GM21825 (cell line): ENCODE results near the gene HNRNPH1.

Source experiments
- ATAC-seq: cut with Tn5 transposase; IDR thresholded peaks from one replicate; pipeline ENCODE4 v1.9.1; 2021; ENCODE audit warnings: mild to moderate bottlenecking, moderate library complexity; ENCODE audit not compliant: unreplicated experiment

Gene HNRNPH1

DNA sequence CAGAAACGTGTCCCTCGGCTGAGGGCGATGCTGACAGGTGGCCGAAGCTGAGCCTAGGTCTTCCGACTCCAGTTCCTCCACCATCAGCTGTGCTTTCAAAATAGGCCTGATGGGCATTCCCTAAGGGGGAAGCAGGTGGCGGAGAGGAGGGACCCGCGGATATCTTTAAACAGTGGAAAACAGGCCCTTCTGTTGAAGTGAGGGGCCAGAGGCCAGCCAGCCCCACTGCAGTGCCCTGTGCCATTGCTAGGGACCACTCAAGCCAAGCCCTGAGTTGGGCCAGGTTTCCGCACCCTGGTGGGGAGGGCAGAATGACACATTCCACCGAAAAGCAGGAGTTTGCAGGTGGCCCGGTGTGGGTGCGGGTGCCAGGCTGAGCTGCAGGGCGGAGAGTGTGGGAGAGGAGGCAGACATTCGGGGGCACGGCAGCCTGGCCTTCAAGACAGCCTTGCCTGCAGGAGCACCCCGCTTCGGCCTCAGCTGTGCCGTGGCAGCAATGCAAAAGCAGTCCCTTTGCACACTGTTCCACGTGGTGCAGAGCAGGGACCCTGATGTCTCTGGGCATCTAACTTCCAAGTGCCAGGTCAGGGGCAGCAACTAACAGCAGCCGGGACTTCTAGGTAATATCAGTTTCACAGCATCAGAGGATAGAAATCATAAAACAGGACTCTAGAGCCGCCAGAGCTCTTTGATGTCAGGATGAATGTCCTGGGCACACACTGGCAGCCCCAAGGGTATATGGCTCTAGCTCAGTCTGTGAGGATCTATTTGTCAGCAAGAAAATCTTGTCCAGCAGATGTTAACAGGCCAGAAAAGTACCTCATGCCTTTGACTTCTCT is 17.2 kb downstream of the HNRNPH1 start:
- no peak for ATAC-seq

GRCh38 chr5:179605026-179605833 is 18.2 kb downstream of the HNRNPH1 start:
- no peak for ATAC-seq

DNA sequence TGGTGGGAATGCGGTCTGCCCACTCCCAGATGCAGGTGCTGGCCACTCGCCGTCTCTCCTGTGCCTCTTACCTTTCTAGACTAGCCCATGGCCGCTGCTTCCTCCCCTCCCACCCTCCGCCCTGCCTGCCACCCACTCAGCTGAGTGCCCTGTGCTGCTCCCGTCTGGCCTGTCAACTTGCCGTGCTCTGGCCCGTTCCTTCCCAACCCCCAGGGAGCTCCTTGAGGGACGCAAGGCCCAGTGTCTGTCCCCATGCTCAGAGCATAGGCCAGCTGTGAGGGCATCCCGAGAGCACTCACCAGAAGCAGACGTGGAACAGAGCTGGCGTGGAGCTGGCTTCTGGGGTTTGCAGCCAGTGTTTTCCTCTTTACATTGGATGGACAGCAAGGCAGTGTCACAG is 20.2 kb downstream of the HNRNPH1 start:
- ATAC-seq, result no peak

- ATAC-seq, result no peak
Observed at GRCh38 chr5:179601871-179602625, 21.4 kb downstream of the HNRNPH1 start.

DNA sequence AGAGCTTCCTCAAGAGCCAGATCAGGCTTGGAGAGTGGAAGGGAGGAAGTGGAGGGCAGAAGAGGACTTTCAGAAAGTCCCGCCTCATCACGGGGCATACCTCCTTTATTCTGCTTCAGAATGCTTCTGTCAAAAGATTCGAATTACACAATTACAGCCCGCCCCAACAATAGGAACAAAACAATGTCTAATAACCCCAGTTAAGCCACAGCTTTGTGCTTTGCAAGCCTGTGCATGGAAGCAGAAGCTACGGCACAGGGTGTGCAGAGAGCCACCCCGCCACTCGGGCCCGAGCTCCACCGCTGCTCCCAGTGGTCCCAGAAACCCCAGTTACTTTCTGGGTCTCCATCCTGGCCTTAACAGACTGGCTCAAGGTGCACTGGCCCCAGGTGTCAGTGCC is 23.5 kb downstream of the HNRNPH1 start:
- no peak for ATAC-seq

- ATAC-seq, result no peak
Observed at GRCh38 chr5:179599566-179599965, 23.9 kb downstream of the HNRNPH1 start.

DNA sequence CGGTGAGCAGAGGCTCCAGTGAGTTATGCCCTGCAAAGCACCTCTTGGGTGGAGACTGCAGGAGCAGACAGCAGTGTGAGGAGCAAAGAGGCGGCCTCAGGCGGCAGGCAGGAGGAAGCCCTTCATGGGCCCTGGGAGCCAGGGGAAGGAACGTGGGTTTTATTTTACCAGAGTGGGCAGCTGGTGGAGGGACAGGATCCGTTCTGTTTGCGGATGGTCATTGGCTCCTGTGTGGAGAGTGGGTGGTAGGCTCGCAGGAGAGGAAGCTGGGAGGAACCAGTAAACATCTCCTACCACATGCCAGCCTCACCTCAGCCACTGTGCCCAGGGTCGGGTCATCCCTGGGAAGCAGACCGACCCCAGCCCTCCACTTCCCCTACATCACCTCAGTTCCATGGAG is 24.4 kb downstream of the HNRNPH1 start:
- no peak for ATAC-seq

DNA sequence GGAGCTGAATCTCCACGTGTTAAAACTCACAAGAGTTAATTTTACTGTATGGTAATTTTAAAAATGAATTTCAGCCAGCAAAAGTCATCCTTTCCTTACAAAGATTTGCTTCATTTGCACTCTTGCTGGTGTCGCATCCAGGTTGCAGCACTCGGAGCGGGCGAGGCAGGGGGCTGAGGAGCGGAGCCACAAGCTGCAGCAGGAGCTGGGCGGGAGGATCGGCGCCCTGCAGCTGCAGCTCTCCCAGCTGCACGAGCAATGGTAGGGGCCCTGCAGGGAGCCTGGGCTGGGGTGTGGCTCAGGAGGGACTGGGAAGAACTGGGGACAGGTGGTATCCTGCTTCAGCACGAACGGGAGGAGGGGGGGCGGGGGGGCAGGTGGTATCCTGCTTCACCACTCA is 27.1 kb downstream of the HNRNPH1 start:
- no peak for ATAC-seq

- ATAC-seq, result no peak
Observed at GRCh38 chr5:179595916-179596315, 27.6 kb downstream of the HNRNPH1 start.

DNA sequence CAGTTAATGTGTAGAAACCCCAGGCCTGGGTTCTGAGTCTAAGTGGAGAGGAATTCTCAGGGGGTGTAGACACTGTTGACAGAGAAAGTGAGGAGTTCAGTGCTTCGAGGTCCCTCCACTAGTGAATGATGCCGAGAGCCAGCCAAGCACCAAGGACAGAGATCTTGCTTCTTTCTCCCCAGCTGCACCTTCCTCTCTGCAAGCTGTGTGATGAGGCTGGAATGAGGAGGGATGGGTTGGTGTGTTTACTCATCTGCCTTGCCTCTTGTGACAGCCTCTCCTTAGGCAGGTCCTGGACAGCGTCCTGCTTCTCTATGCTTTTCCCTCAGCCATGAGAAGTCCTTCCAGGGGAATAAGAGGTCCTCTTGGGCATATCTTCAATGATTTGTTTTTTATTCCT is 35.3 kb downstream of the HNRNPH1 start:
- ATAC-seq, result no peak

DNA sequence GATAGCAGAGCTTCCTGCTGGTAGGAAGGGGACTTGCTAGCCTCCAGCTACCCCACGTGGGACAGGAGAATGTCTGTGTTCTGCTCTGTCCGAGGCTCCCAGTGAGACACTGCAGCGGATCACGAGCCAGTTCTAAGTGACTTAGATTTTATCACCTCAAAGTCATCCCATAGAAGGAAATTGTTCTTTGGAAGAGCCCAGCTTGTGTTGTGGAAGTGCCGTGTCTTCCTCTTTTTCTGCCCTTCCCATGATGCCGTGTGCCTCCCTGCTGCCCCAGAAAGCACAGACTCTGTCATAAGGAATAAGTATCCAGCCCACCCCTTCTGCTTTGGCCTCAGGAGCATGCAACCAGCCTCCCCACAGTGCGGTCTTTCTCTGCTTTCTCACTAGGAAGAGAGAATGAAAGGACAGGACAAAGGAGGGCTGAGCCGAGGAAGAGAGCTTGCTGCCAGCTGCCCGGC is 37.5 kb downstream of the HNRNPH1 start:
- ATAC-seq, result no peak

DNA sequence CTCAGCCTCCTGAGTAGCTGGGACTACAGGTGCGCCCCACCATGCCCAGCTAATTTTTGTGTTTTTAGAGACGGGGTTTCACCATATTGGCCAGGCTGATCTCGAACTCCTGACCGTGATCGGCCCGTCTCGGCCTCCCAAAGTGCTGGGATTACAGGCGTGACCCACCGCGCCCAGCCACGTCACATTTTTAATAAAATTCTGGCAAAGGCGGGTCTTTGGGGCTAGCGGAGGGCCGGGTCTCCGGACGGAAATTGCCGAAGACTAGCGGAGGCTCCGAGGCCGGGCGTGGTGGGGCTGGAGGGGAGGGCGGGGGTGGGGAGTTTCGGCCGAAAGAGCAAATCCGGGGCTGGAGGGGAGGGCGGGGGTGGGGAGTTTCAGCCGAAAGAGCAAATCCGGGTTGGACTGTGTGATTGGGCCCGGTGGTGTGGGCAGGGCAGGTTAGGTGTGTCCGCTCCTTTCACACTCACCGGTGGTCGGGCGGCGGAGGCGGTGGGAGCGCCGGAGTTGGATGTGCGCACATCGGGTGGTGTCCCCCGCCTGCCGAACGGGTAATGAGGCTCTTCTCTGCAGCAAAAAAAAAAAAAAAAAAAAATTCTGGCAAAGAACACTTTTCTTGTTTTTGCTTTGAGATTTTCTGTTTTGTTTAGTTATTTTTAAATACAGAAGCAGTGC is 46.0 kb downstream of the HNRNPH1 start:
- ATAC-seq, result no peak

DNA sequence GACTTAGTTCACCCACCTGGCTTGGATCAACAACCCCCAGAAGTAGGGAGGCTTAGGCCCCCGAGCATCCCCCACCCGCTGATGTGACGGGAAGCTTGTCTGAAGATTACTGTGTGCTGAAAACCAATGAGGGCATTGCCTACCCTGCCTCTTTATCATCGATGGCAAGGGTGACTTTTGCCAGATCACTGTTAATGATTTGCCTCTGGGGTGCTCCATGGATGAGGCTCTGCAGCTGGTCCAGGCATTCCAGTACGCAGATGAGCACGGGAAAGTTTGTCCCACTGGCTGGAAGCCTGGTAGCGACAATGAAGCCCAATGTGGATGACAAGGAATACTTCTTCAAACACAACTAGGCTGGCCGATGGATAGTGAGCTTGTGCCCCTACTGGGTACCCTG is 51.1 kb downstream of the HNRNPH1 start:
- no peak for ATAC-seq

DNA sequence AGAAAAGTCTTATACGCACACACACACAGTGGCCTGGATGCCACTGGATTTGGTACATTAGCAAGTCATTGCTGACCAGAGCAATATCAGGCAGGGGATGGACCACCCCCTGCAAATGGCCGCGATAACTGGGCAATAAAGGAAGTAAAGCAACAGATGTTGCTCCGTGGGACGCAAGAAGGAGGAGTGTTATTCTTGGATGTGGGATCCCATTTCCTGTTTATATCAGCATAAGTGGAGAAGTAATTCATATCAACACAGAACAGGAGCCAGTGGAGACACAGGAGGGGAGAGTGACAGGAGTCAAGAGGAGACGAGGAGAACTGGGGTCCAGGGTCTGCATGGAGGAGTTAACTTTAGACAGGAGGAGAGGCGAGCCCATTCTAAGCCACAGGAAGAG is 54.8 kb downstream of the HNRNPH1 start:
- ATAC-seq, result no peak

DNA sequence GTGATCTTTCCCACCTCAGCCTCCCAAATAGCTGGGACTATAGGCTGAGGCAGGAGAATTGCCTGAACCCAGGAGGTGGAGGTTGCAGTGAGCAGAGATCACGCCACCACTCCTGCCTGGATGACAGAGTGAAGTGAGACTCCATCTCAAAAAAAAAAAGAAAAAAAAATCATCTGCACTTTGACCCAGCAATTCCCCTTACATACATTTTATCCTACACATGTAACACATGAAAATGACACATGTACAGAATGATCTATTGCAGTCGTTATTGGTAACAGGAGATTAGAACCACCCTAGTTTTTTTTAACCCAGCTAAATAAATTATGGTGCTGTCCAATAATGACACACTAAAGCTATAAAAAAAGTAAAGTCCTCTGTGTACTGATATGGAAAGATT is 58.9 kb downstream of the HNRNPH1 start:
- ATAC-seq, result no peak
